ENCODE measurements around the gene KCNT1. TPM values are rescaled to one million over a fixed set of nuclear protein-coding genes. Genes with fewer than 3 reads are reported as not detected.

Gene KCNT1
- total RNA-seq, 2 experiments from 2014 or later: 0.11 to 0.22 TPM

- ATAC-seq (ENCODE audit: poor library complexity) (no peak), DNase-seq (no peak)
- Histone ChIP-seq H3K27me3 (ENCODE audit: control insufficient read depth in 1 of 2, insufficient read depth in 2 of 2, low read length in 2 of 2) (no peaks in the 10 kb centered on the region), H3K4me1 (ENCODE audit: insufficient read depth, low read length) (no peaks in the 10 kb centered on the region), H3K9me3 (ENCODE audit: control insufficient read depth in 1 of 2, insufficient read depth in 1 of 2, low read length in 2 of 2) (no peaks in the 10 kb centered on the region), H3K27ac (ENCODE audit: low read depth in 1 of 2, low read length in 2 of 2) (no peak overlapping the region), H3K4me3 (ENCODE audit: low read length) (no peak overlapping the region), H3K36me3 (ENCODE audit: insufficient read depth, low read length) (no peaks in the 10 kb centered on the region)
- Mint-ChIP-seq H3K9me3 (no peaks in the 10 kb centered on the region), H3K4me1 (ENCODE audit: low read depth) (no peaks in the 10 kb centered on the region), H3K36me3 (ENCODE audit: low read depth) (no peaks in the 10 kb centered on the region), H3K27me3 (no peaks in the 10 kb centered on the region), H3K4me3 (no peak overlapping the region), H3K27ac (no peak overlapping the region)
- POLR2A ChIA-PET: interaction anchor here (0.8 kb wide), 1 partner anchor 10 kb away, joined by 3 read pairs; no protein-coding TSS in a partner anchor
- TF ChIP-seq CTCF (IDR thresholded peaks at IDR 0.05): no peak
- CTCF ChIA-PET: no interaction called here
- intact Hi-C loops (cut with DNase I, micrococcal nuclease): no loop called here
Observed at GRCh38 chr9:135777623-135778177, 75.7 kb downstream of the KCNT1 start.

GRCh38 chr9:135778421-135778820 lies 76.4 kb downstream of the KCNT1 start:
- Histone ChIP-seq H3K36me3 (ENCODE audit: insufficient read depth, low read length) (no peaks in the 10 kb centered on the region), H3K27ac (ENCODE audit: low read depth in 1 of 2, low read length in 2 of 2) (no peak overlapping the region), H3K4me3 (ENCODE audit: low read length) (no peak overlapping the region), H3K4me1 (ENCODE audit: insufficient read depth, low read length) (no peaks in the 10 kb centered on the region), H3K9me3 (ENCODE audit: control insufficient read depth in 1 of 2, insufficient read depth in 1 of 2, low read length in 2 of 2) (no peaks in the 10 kb centered on the region), H3K27me3 (ENCODE audit: control insufficient read depth in 1 of 2, insufficient read depth in 2 of 2, low read length in 2 of 2) (no peaks in the 10 kb centered on the region)
- CTCF ChIA-PET: no interaction called here
- DNase-seq (no peak), ATAC-seq (ENCODE audit: poor library complexity) (no peak)
- no peak for TF ChIP-seq CTCF (IDR thresholded peaks at IDR 0.05)
- Mint-ChIP-seq H3K4me1 (ENCODE audit: low read depth) (no peaks in the 10 kb centered on the region), H3K36me3 (ENCODE audit: low read depth) (no peaks in the 10 kb centered on the region), H3K4me3 (no peak overlapping the region), H3K27ac (no peak overlapping the region), H3K9me3 (no peaks in the 10 kb centered on the region), H3K27me3 (no peaks in the 10 kb centered on the region)
- POLR2A ChIA-PET: no interaction called here
- intact Hi-C loops (cut with DNase I, micrococcal nuclease): no loop called here

- no peak overlapping the region for H3K27ac Mint-ChIP-seq
- CTCF ChIA-PET: no interaction called here
- ATAC-seq (ENCODE audit: poor library complexity) (no peak), DNase-seq (no peak)
- H3K9me3 ChIP-seq (ENCODE audit: control insufficient read depth in 1 of 2, insufficient read depth in 1 of 2, low read length in 2 of 2): no peaks in the 10 kb centered on the region
- POLR2A ChIA-PET: no interaction called here
- no peaks in the 10 kb centered on the region for H3K4me1 ChIP-seq (ENCODE audit: insufficient read depth, low read length)
- no peak for TF ChIP-seq CTCF (IDR thresholded peaks at IDR 0.05)
- H3K9me3 Mint-ChIP-seq: no peaks in the 10 kb centered on the region
- intact Hi-C loops (cut with DNase I, micrococcal nuclease): no loop called here
- H3K27me3 ChIP-seq (ENCODE audit: control insufficient read depth in 1 of 2, insufficient read depth in 2 of 2, low read length in 2 of 2): no peaks in the 10 kb centered on the region
- H3K4me3 ChIP-seq (ENCODE audit: low read length): no peak overlapping the region
- H3K36me3 ChIP-seq (ENCODE audit: insufficient read depth, low read length): no peaks in the 10 kb centered on the region
- H3K4me1 Mint-ChIP-seq (ENCODE audit: low read depth): no peaks in the 10 kb centered on the region
- H3K36me3 Mint-ChIP-seq (ENCODE audit: low read depth): no peaks in the 10 kb centered on the region
- no peak overlapping the region for H3K4me3 Mint-ChIP-seq
- H3K27me3 Mint-ChIP-seq: no peaks in the 10 kb centered on the region
- H3K27ac ChIP-seq (ENCODE audit: low read depth in 1 of 2, low read length in 2 of 2): no peak overlapping the region
Observed at GRCh38 chr9:135779571-135779970, 77.6 kb downstream of the KCNT1 start.

Data from CD4-positive, alpha-beta T cell (primary cell).